Thoracic aorta (tissue), 2 donors: ENCODE data around the gene HPS3. TPM values are rescaled to one million over a fixed set of nuclear protein-coding genes. Genes with fewer than 3 reads are reported as not detected.
A peak's percentile ranks its signal among the peaks of the same experiment; 100 is the strongest.

Experiments
- ATAC-seq: fragments of 150-250 bp; one replicate; pipeline ENCODE4 v1.8.0; 2017; ENCODE audit warnings: low read depth; ENCODE audit not compliant: insufficient number of reproducible peaks, low FRiP score
- DNase-seq: peaks from one replicate; pipeline ENCODE4 v3.0.0-alpha.2; 2020; ENCODE audit warnings: low spot score
- H3K27ac ChIP-seq, 2 donors: fragments of 200-600 bp; sonication (generic); 1 replicate in 1 of 2; 2 replicates in 1 of 2; pipeline ENCODE4 v1.5.1; 2016; ENCODE audit warnings: mild to moderate bottlenecking in 2 of 2, moderate library complexity in 2 of 2
- H3K27me3 ChIP-seq: fragments of 200-600 bp; sonication (generic); replicated peaks from 2 replicates; pipeline ENCODE4 v1.6.0; 2016; ENCODE audit warnings: mild to moderate bottlenecking; ENCODE audit not compliant: insufficient read depth
- H3K36me3 ChIP-seq: fragments of 200-600 bp; sonication (generic); one replicate; pipeline ENCODE4 v1.5.1; 2016
- H3K4me1 ChIP-seq, 2 donors: fragments of 200-600 bp; sonication (generic); 1 replicate in 1 of 2; 2 replicates in 1 of 2; pipeline versions ENCODE4 v1.5.1 to v1.6.0; 2016; ENCODE audit warnings: low read depth in 2 of 2, mild to moderate bottlenecking in 1 of 2; ENCODE audit not compliant: control insufficient read depth in 1 of 2
- H3K4me3 ChIP-seq: fragments of 200-600 bp; sonication (generic); 2 replicates; pipeline ENCODE4 v1.5.1; 2016; ENCODE audit warnings: mild to moderate bottlenecking
- H3K9me3 ChIP-seq: fragments of 200-600 bp; sonication (generic); 2 replicates; pipeline ENCODE4 v1.5.1; 2016
- CTCF ChIP-seq: fragments of 200-600 bp; sonication (generic); IDR thresholded peaks from one replicate; pipeline ENCODE4 v1.5.1; 2019; ENCODE audit warnings: antibody characterized with exemption
- total RNA-seq, 2 donors: library from RNA; depleted of rRNA; stranded (reverse); fragments of >200 nt; gene quantifications; one replicate each; pipeline versions ENCODE4 v1.1.0 to v1.2.3, GENCODE V29; 2016

The HPS3 gene
- total RNA-seq, 2 donors from 2014 or later: 21.3 to 22.9 TPM

GRCh38 chr3:149085828-149086231 is 43.6 kb upstream of the HPS3 start:
- Histone ChIP-seq H3K36me3 (no peaks in the 10 kb centered on the region), H3K9me3 (no peaks in the 10 kb centered on the region), H3K4me1 (peaks cover 21 to 32% of the 10 kb centered on the region in 2 donors), H3K27me3 (no peaks in the 10 kb centered on the region), H3K27ac (peak overlapping the region; percentile 55 to 73), H3K4me3 (peak overlapping the region; percentile 91)
- ATAC-seq: no peak
- no peak for DNase-seq
- TF ChIP-seq CTCF: no peak

GRCh38 chr3:149086232-149086988 is 43.0 kb upstream of the HPS3 start, which contains the start of gene HLTF:
Gene HLTF, minus strand, starts transcription at chr3:149086533. Its CDS starts 197 bp downstream, at chr3:149086336.
- Histone ChIP-seq H3K4me3 (peak within 1 kb of the TSS; percentile 91), H3K9me3 (no peaks in the 10 kb centered on the region), H3K36me3 (no peaks in the 10 kb centered on the region), H3K27ac (peak within 1 kb of the TSS; percentile 55 to 73), H3K27me3 (no peaks in the 10 kb centered on the region), H3K4me1 (peaks cover 20 to 32% of the 10 kb centered on the region in 2 donors)
- ATAC-seq: peak; percentile 93
- TF ChIP-seq CTCF: no peak
- DNase-seq: peak; percentile 84

GRCh38 chr3:149087208-149087607 is 42.2 kb upstream of the HPS3 start:
- H3K9me3 ChIP-seq: no peaks in the 10 kb centered on the region
- ATAC-seq: no peak
- peaks cover 20 to 27% of the 10 kb centered on the region in 2 donors for H3K4me1 ChIP-seq
- H3K36me3 ChIP-seq: no peaks in the 10 kb centered on the region
- no peak overlapping the region for H3K4me3 ChIP-seq
- TF ChIP-seq CTCF: no peak
- no peak for DNase-seq
- H3K27me3 ChIP-seq: no peaks in the 10 kb centered on the region
- no peak overlapping the region for H3K27ac ChIP-seq

GRCh38 chr3:149089395-149089794 is 40.0 kb upstream of the HPS3 start:
- no peak overlapping the region for H3K27ac ChIP-seq
- ATAC-seq (no peak), DNase-seq (no peak)
- H3K36me3 ChIP-seq: no peaks in the 10 kb centered on the region
- peaks cover 11% of the 10 kb centered on the region in 2 donors for H3K4me1 ChIP-seq
- H3K4me3 ChIP-seq: no peak overlapping the region
- no peaks in the 10 kb centered on the region for H3K27me3 ChIP-seq
- TF ChIP-seq CTCF: no peak
- no peaks in the 10 kb centered on the region for H3K9me3 ChIP-seq

GRCh38 chr3:149090461-149090860 is 39.0 kb upstream of the HPS3 start:
- DNase-seq (no peak), ATAC-seq (no peak)
- no peak overlapping the region for H3K4me3 ChIP-seq
- H3K27me3 ChIP-seq: no peaks in the 10 kb centered on the region
- no peaks in the 10 kb centered on the region for H3K36me3 ChIP-seq
- TF ChIP-seq CTCF: no peak
- H3K27ac ChIP-seq: no peak overlapping the region
- H3K9me3 ChIP-seq: no peaks in the 10 kb centered on the region
- H3K4me1 ChIP-seq: peaks cover under 1 to 3% of the 10 kb centered on the region in 2 donors
